AG09309 (cell line): Measurements from ENCODE around the gene CACNA1C.

Experiments used
- DNase-seq: peaks from one replicate; pipeline ENCODE4 v3.0.0-alpha.2; 2010; ENCODE audit warnings: low read depth
- H3K4me3 ChIP-seq: 2 replicates; pipeline ENCODE4 v1.5.1; 2011; ENCODE audit warnings: mild to moderate bottlenecking, low read depth, low read length, moderate library complexity; ENCODE audit not compliant: control insufficient read depth
- CTCF ChIP-seq: IDR thresholded peaks from 2 replicates; pipeline ENCODE4 v1.5.1; 2011; ENCODE audit warnings: mild to moderate bottlenecking, low read depth, low read length, inconsistent platforms; ENCODE audit not compliant: insufficient read depth, control insufficient read depth; ENCODE audit errors: missing control alignments

CACNA1C gene

GRCh38 chr12:2445968-2446367 lies 393.2 kb downstream of the CACNA1C start:
- no peak for DNase-seq
- H3K4me3 ChIP-seq = no peak overlapping the region
- no peak for TF ChIP-seq CTCF

GRCh38 chr12:2447861-2448260 lies 395.1 kb downstream of the CACNA1C start:
- no peak for DNase-seq
- TF ChIP-seq CTCF = no peak
- no peak overlapping the region for H3K4me3 ChIP-seq

- H3K4me3 ChIP-seq = no peak overlapping the region
These were observed 396.8 kb downstream of the CACNA1C start for GRCh38 chr12:2449586-2449985.

GRCh38 chr12:2450553-2450952 lies 397.8 kb downstream of the CACNA1C start:
- no peak for TF ChIP-seq CTCF
- no peak for DNase-seq
- H3K4me3 ChIP-seq = no peak overlapping the region

More at GRCh38 chr12:2449586-2449985, 396.8 kb downstream of the CACNA1C start:
- no peak for DNase-seq
- no peak for TF ChIP-seq CTCF

- no peak overlapping the region for H3K4me3 ChIP-seq
- DNase-seq = no peak
- TF ChIP-seq CTCF = no peak
These were observed 398.2 kb downstream of the CACNA1C start for GRCh38 chr12:2451025-2451424.

GRCh38 chr12:2451497-2451896 lies 398.7 kb downstream of the CACNA1C start:
- H3K4me3 ChIP-seq = no peak overlapping the region
- DNase-seq = no peak
- no peak for TF ChIP-seq CTCF
